K562 (cell line): ENCODE results near the gene SLC19A1. TPM values are rescaled to one million over a fixed set of nuclear protein-coding genes. Genes with fewer than 3 reads are reported as not detected.

Experiments used
- ATAC-seq: fragments of 200-7000 bp; cut with Tn5 transposase; 3 replicates; pipeline ENCODE4 v1.9.1; 2020; ENCODE audit warnings: moderate library complexity
- BruUV-seq: library from RNA; stranded (reverse); fragments of 400-500 nt; replicated peaks from 2 replicates; lab custom pipeline; 2021; lab: Mats Ljungman, UMichigan
- CTCF ChIA-PET: fragments of 300-600 bp; formaldehyde crosslinking; extraction: SDS; loops from one replicate; lab custom pipeline; 2021; ENCODE audit warnings: low intra/inter-chr PET ratio; lab: Yijun Ruan, JAX
- POLR2A ChIA-PET: fragments of 300-600, 350-650 bp; sonication (Branson Sonifier 250); formaldehyde crosslinking; extraction: SDS; loops from one replicate; lab custom pipeline; 2021; ENCODE audit warnings: antibody characterized with exemption, inconsistent platforms; lab: Yijun Ruan, JAX
- DNase-seq, 4 experiments: peaks; one replicate each; pipeline versions ENCODE4 v3.0.0 to v3.0.0-alpha.2; 2011 to 2018; ENCODE audit warnings: low spot score in 3 of 4, mixed read lengths in 3 of 4; ENCODE audit errors: extremely low read depth in 1 of 4
- FAIRE-seq: peaks from 2 replicates; lab custom pipeline; 2011; peaks lifted over from hg19 to GRCh38; lab: Jason Lieb, UNC
- H2AFZ ChIP-seq: 2 replicates; pipeline ENCODE4 v1.6.0; 2011; ENCODE audit warnings: low read depth, low read length, control low read depth, inconsistent platforms
- H3K27ac ChIP-seq: fragments of 200-600 bp; 3 replicates; pipeline ENCODE4 v1.8.0; 2011; ENCODE audit warnings: low read depth, mild to moderate bottlenecking, control low read depth, inconsistent platforms, low read length, moderate library complexity, mixed read lengths; ENCODE audit errors: extremely low read depth
- H3K27me3 ChIP-seq, 2 experiments: fragments of 300-600 bp in 1 of 2; 2 replicates in 1 of 2; 3 replicates in 1 of 2; pipeline versions ENCODE4 v1.6.0 to v1.8.0; 2011; ENCODE audit warnings: inconsistent platforms in 2 of 2, low read length in 2 of 2, mild to moderate bottlenecking in 1 of 2, mixed read lengths in 1 of 2, moderate library complexity in 1 of 2; ENCODE audit not compliant: control insufficient read depth in 2 of 2, insufficient read depth in 2 of 2
- H3K36me3 ChIP-seq: fragments of 300-600 bp; 3 replicates; pipeline ENCODE4 v1.8.0; 2011; ENCODE audit warnings: mild to moderate bottlenecking, low read length, inconsistent platforms; ENCODE audit not compliant: control insufficient read depth, insufficient read depth
- H3K4me1 ChIP-seq, 2 experiments: fragments of 200-600 bp in 1 of 2; replicated peaks in 1 of 2; 2 replicates in 1 of 2; 3 replicates in 1 of 2; pipeline versions ENCODE4 v1.5.1 to v1.8.0; 2011; ENCODE audit warnings: inconsistent platforms in 2 of 2, low read length in 2 of 2, mild to moderate bottlenecking in 1 of 2, mixed read lengths in 1 of 2, moderate library complexity in 1 of 2; ENCODE audit not compliant: control insufficient read depth in 2 of 2, insufficient read depth in 2 of 2
- H3K4me2 ChIP-seq: 2 replicates; pipeline ENCODE4 v1.6.1; 2011; ENCODE audit warnings: low read length, control low read depth, inconsistent platforms, mixed read lengths; ENCODE audit not compliant: insufficient read depth
- H3K4me3 ChIP-seq: fragments of 200-600 bp; sonication (generic), shearing (Covaris generic); 2 replicates; pipeline ENCODE4 v1.5.1; 2016; ENCODE audit warnings: control low read depth, inconsistent platforms
- H3K79me2 ChIP-seq: fragments of 200-600 bp; 3 replicates; pipeline ENCODE4 v1.8.0; 2011; ENCODE audit warnings: low read length, inconsistent platforms; ENCODE audit not compliant: control insufficient read depth, insufficient read depth
- H3K9ac ChIP-seq, 2 experiments: 2 replicates each; pipeline versions ENCODE4 v1.6.0 to v1.6.1; 2011; ENCODE audit warnings: low read depth in 2 of 2, low read length in 2 of 2, control low read depth in 1 of 2, inconsistent platforms in 1 of 2, mild to moderate bottlenecking in 1 of 2, mixed read lengths in 1 of 2; ENCODE audit not compliant: insufficient read depth in 1 of 2
- H3K9me1 ChIP-seq: one replicate; pipeline ENCODE4 v1.6.0; 2011; ENCODE audit warnings: inconsistent platforms, mild to moderate bottlenecking, low read length, moderate library complexity; ENCODE audit not compliant: control insufficient read depth, insufficient read depth
- H3K9me3 ChIP-seq: replicated peaks from 2 replicates; pipeline ENCODE4 v1.5.1; 2011; ENCODE audit warnings: low read depth, low read length, inconsistent platforms; ENCODE audit not compliant: control insufficient read depth, insufficient read depth
- H4K20me1 ChIP-seq: replicated peaks from 2 replicates; pipeline ENCODE4 v1.6.1; 2011; ENCODE audit warnings: low read length, inconsistent platforms, mixed read lengths; ENCODE audit not compliant: control insufficient read depth, insufficient read depth
- FIP1L1 ChIP-seq: fragments of 200-400 bp; formaldehyde crosslinking; IDR thresholded peaks from 2 replicates; pipeline ENCODE4 v1.6.1; 2018; ENCODE audit warnings: mild to moderate bottlenecking, low read depth, low read length; ENCODE audit not compliant: poor library complexity, severe bottlenecking
- KAT7 ChIP-seq: sonication (generic); formaldehyde crosslinking; IDR thresholded peaks from 2 replicates; pipeline ENCODE4 v1.8.0; 2022; ENCODE audit warnings: missing genetic modification reagents, mild to moderate bottlenecking, borderline replicate concordance
- NR2C2 ChIP-seq, 2 experiments: fragments of 200-800 bp in 1 of 2; sonication (Bioruptor generic) in 1 of 2; sonication (generic) in 1 of 2; formaldehyde crosslinking in 1 of 2; IDR thresholded peaks; 2 replicates each; pipeline versions ENCODE4 v1.6.1 to v1.8.0; 2016 to 2022; ENCODE audit warnings: mild to moderate bottlenecking in 1 of 2, missing compliant biosample characterization in 1 of 2, missing genetic modification characterization in 1 of 2, missing genetic modification reagents in 1 of 2
- PCBP1 ChIP-seq: fragments of 200-400 bp; formaldehyde crosslinking; IDR thresholded peaks from 2 replicates; pipeline ENCODE4 v1.6.1; 2018; ENCODE audit warnings: mild to moderate bottlenecking, low read depth, low read length; ENCODE audit not compliant: poor library complexity, severe bottlenecking
- POLR2G ChIP-seq: fragments of 200-400 bp; formaldehyde crosslinking; IDR thresholded peaks from 2 replicates; pipeline ENCODE4 v1.6.1; 2017; ENCODE audit warnings: low read depth, mild to moderate bottlenecking, antibody characterized with exemption, low read length, moderate library complexity
- PURB ChIP-seq: sonication (generic); formaldehyde crosslinking; IDR thresholded peaks from 2 replicates; pipeline ENCODE4 v1.9.0; 2021; ENCODE audit warnings: low read depth, mild to moderate bottlenecking, missing genetic modification reagents
- RBFOX2 ChIP-seq: fragments of 200-400 bp; formaldehyde crosslinking; IDR thresholded peaks from 2 replicates; pipeline ENCODE4 v1.6.1; 2017; ENCODE audit warnings: low read depth, mild to moderate bottlenecking, low read length, moderate library complexity
- SAFB ChIP-seq: fragments of 200-400 bp; formaldehyde crosslinking; IDR thresholded peaks from 2 replicates; pipeline ENCODE4 v1.6.1; 2017; ENCODE audit warnings: low read depth, low read length, borderline replicate concordance
- WGBS: fragments of 100-300 bp; shearing (Covaris generic); methylation state at CpG from one replicate; pipeline ENCODE4 v1.1.6; 2016; ENCODE audit warnings: low coverage, mixed read lengths; ENCODE audit not compliant: insufficient coverage; ENCODE audit errors: missing lambda C conversion rate; 5-methylcytosine and 5-hydroxymethylcytosine counted together
- in situ Hi-C: fragments of 300-500 bp; cut with MboI; formaldehyde crosslinking; loops from 4 replicates; pipeline ENCODE4 v1.15.0; 2018; ENCODE audit warnings: inconsistent platforms, mixed read lengths
- intact Hi-C: fragments of 100-400 bp; cut with micrococcal nuclease; formaldehyde crosslinking; loops from 2 replicates; pipeline ENCODE4 v1.14.2; 2022
- polyA plus RNA-seq, 8 experiments: library from polyadenylated mRNA; depleted of rRNA in 4 of 8; stranded (reverse) in 5 of 8; unstranded in 3 of 8; fragments of >200 nt; fragmentation: Nextera tagmentation in 2 of 8; fragmentation: Illumina TruSeq in 1 of 8; extraction: Ambion mirVana in 2 of 8; extraction: Trizol in 1 of 8; gene quantifications; 2 replicates each; pipeline versions ENCODE4 v1.2.1 to v1.2.3, GENCODE V29; 2011 to 2014; ENCODE audit warnings: inconsistent platforms in 1 of 8, missing spikeins in 1 of 8
- total RNA-seq, 7 experiments: library from RNA; depleted of rRNA in 6 of 7; stranded (reverse); fragments of >200 nt in 6 of 7; fragmentation: Illumina TruSeq in 2 of 7; extraction: Trizol in 2 of 7; gene quantifications; 2 replicates each; pipeline versions ENCODE4 v1.2.1 to v1.2.3, GENCODE V29; 2011 to 2021; ENCODE audit warnings: low replicate concordance in 1 of 7
- TF ChIP-seq, protein P1 (sequence below): fragments of 200-800 bp; sonication (Bioruptor generic); IDR thresholded peaks from 2 replicates; pipeline ENCODE4 v1.6.1; 2017; ENCODE audit warnings: missing genetic modification characterization, missing compliant biosample characterization
- TF ChIP-seq, protein P2 (sequence below): conservative IDR thresholded peaks from 2 replicates; pipeline ENCODE4 v1.6.1; 2011; ENCODE audit warnings: low read depth, mild to moderate bottlenecking, low read length; ENCODE audit not compliant: control insufficient read depth

SLC19A1 gene
- total and polyA plus RNA-seq, 9 of the 15 experiments (the other 6 are each of a cell fraction or from before 2014, with no cell fraction given): 0.65 to 88.7 (median 12.0) TPM

DNA sequence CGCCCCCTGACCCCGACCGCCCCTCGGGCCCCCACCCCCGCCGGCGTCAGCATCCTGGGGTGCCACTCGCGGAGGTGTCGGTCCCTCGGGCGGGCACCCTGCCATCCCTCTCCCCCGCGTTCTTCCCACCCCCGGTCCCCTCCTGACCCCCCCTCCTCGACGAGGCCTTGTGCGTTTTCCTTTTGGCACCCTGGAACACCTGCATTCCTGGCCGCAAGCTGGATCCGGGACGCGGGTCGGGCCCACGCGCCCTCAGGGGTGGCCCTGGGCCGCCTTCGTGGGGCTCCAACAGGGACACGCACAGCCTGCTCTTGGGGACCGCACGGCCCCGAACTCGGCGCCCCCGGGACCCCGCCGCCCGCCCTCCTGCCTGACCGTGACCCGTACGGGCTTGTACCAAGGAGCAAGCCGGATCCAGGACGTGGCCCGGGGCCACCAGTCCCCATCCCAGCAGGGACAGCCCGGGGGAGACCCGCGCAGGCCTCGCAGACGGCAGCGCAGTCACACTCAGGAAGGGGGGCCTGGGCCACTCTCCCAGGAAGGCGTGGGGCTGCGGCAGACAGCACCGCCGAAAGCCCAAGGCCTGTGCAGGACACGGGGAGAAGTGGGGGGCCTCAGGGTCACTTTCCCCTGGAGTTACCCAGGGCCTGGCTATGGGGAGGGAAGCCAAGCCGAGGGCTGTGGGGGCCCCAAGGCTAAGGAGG lies 579 bp upstream of the SLC19A1 start:
- peaks cover 0 to 9% of the 10 kb centered on the region in 2 experiments; a peak in 4 of 5 replicates for H3K27me3 ChIP-seq
- peak overlapping the region; percentile 34; the same call in 1 of the 2 replicates for H2AFZ ChIP-seq
- peak overlapping the region; percentile 48 for H3K4me3 ChIP-seq
- peak overlapping the region; percentile 52 to 92; a peak in 3 of 4 replicates for H3K9ac ChIP-seq
- H3K4me1 ChIP-seq: peaks cover 7 to 67% of the 10 kb centered on the region in 2 experiments; a peak in 4 of 5 replicates
- in situ Hi-C loops (no loop called here), intact Hi-C loops (loop anchor here (5.0 kb wide), 1 partner anchor 251 kb away; no protein-coding TSS in a partner anchor)
- no peak for FAIRE-seq
- H3K4me2 ChIP-seq: peak overlapping the region; percentile 61; the same call in 1 of the 2 replicates
- TF ChIP-seq POLR2G (peak; percentile 15), KAT7 (CRISPR knock-in tag) (no peak), PURB (CRISPR knock-in tag) (no peak), FIP1L1 (peak; percentile 22), SAFB (peak; percentile 35; the same call in 1 of the 2 replicates), NR2C2 (CRISPR knock-in tag; IDR thresholded peaks at IDR 0.05) (no peak), NR2C2 (tag; IDR thresholded peaks at IDR 0.05) (peak; percentile 64; the same call in 1 of the 2 replicates), PCBP1 (peak; percentile 68), RBFOX2 (peak; percentile 45; the same call in 1 of the 2 replicates)
- TF ChIP-seq, protein P1, sequence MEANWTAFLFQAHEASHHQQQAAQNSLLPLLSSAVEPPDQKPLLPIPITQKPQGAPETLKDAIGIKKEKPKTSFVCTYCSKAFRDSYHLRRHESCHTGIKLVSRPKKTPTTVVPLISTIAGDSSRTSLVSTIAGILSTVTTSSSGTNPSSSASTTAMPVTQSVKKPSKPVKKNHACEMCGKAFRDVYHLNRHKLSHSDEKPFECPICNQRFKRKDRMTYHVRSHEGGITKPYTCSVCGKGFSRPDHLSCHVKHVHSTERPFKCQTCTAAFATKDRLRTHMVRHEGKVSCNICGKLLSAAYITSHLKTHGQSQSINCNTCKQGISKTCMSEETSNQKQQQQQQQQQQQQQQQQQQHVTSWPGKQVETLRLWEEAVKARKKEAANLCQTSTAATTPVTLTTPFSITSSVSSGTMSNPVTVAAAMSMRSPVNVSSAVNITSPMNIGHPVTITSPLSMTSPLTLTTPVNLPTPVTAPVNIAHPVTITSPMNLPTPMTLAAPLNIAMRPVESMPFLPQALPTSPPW (CRISPR knock-in tag): peak; percentile 61
- TF ChIP-seq, protein P2, sequence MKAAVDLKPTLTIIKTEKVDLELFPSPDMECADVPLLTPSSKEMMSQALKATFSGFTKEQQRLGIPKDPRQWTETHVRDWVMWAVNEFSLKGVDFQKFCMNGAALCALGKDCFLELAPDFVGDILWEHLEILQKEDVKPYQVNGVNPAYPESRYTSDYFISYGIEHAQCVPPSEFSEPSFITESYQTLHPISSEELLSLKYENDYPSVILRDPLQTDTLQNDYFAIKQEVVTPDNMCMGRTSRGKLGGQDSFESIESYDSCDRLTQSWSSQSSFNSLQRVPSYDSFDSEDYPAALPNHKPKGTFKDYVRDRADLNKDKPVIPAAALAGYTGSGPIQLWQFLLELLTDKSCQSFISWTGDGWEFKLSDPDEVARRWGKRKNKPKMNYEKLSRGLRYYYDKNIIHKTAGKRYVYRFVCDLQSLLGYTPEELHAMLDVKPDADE: no peak
- ChIA-PET POLR2A (interaction anchor here (0.6 to 0.8 kb wide), 2 partner anchors 57 to 118 kb away, joined by 3 to 4 read pairs; no protein-coding TSS in a partner anchor), CTCF (no interaction called here)
- DNase-seq: no peak
- no peaks in the 10 kb centered on the region for H3K9me3 ChIP-seq
- H4K20me1 ChIP-seq: no peaks in the 10 kb centered on the region; the same call in 1 of the 2 replicates
- no TSS peak for BruUV-seq
- no peaks in the 10 kb centered on the region for H3K9me1 ChIP-seq
- WGBS: 53% methylated on average over 33 of the region's 55 CpGs
- peaks cover 39% of the 10 kb centered on the region for H3K79me2 ChIP-seq
- peaks cover 34% of the 10 kb centered on the region; the same call in 2 of the 3 replicates for H3K36me3 ChIP-seq
- ATAC-seq: no peak
- H3K27ac ChIP-seq: peak overlapping the region; percentile 54; the same call in 2 of the 3 replicates
